Uterus (tissue), 2 donors: ENCODE measurements around the gene KRT37.

ENCODE experiments used
- POLR2A ChIP-seq, 2 donors: fragments of 450-650 bp; IDR thresholded peaks; one replicate each; pipeline ENCODE4 v1.6.1; 2016; ENCODE audit warnings: antibody characterized with exemption in 2 of 2, mild to moderate bottlenecking in 1 of 2, moderate library complexity in 1 of 2
- TF ChIP-seq, protein P1 (sequence below), 4 experiments: fragments of 200-600 bp in 2 of 4; fragments of 450-650 bp in 2 of 4; sonication (generic) in 2 of 4; IDR thresholded peaks; one replicate each; pipeline ENCODE4 v1.5.1; 2016 to 2019; ENCODE audit warnings: antibody characterized with exemption in 4 of 4, mild to moderate bottlenecking in 2 of 4, moderate library complexity in 1 of 4

DNA sequence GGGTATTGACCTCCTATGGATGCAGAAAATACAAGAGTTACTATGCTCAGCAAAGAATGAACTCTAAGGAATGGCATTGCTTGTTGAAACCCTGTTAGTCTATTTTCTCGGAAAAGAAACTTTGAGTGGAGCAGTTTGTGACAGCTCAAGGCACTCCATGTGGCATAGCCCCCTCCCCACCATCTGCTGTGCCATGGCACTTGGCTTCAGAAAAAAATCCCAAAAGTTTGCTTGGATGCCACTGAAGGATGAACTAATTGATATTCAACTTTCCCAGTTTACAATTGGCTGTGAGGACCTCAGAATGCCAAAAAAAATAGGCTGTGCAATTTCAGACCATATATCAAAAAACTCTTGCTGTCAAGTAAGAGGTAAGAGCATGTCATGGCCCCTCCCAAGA is 28.8 kb downstream of the KRT37 start:
- TF ChIP-seq POLR2A (IDR thresholded peaks at IDR 0.05): no peak
- TF ChIP-seq, protein P1, sequence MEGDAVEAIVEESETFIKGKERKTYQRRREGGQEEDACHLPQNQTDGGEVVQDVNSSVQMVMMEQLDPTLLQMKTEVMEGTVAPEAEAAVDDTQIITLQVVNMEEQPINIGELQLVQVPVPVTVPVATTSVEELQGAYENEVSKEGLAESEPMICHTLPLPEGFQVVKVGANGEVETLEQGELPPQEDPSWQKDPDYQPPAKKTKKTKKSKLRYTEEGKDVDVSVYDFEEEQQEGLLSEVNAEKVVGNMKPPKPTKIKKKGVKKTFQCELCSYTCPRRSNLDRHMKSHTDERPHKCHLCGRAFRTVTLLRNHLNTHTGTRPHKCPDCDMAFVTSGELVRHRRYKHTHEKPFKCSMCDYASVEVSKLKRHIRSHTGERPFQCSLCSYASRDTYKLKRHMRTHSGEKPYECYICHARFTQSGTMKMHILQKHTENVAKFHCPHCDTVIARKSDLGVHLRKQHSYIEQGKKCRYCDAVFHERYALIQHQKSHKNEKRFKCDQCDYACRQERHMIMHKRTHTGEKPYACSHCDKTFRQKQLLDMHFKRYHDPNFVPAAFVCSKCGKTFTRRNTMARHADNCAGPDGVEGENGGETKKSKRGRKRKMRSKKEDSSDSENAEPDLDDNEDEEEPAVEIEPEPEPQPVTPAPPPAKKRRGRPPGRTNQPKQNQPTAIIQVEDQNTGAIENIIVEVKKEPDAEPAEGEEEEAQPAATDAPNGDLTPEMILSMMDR (IDR thresholded peaks at IDR 0.05): no peak
